Skeletal muscle cell (primary cell): ENCODE results near the gene GRK7.
"Not testable (repeated sequence)": the region's sequence is repeated elsewhere in the genome, so short reads cannot be mapped to it uniquely, and the experiment has no call there.

Experiments
- DNase-seq: peaks from one replicate; pipeline ENCODE4 v3.0.0-alpha.2; 2010; ENCODE audit warnings: low read depth
- H3K4me3 ChIP-seq: 2 replicates; pipeline ENCODE4 v1.5.1; 2011; ENCODE audit warnings: low read depth, mild to moderate bottlenecking, control low read depth, low read length, moderate library complexity

GRK7 gene

DNA sequence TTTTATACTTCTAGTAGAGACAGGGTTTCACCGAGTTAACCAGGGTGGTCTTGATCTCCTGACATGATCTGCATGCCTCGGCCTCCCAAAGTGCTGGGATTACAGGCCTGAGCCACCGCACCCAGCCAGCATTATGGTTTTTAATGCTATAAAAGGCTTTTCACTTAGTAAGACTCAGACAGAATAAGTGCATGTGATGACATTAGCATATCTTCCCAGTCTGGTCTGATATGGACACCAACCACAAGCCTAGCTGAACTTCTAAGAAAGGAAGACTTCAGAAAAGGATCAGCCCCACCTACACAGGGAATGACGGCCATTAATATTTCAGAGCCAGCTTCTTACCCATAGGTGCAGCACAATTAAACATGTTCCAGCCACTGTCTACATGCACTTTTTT, 27.0 kb downstream of the GRK7 start:
- no peak for DNase-seq
- H3K4me3 ChIP-seq: no peak overlapping the region

GRCh38 chr3:141792495-141792894, 29.3 kb downstream of the GRK7 start:
- no peak overlapping the region for H3K4me3 ChIP-seq
- DNase-seq: no peak

DNA sequence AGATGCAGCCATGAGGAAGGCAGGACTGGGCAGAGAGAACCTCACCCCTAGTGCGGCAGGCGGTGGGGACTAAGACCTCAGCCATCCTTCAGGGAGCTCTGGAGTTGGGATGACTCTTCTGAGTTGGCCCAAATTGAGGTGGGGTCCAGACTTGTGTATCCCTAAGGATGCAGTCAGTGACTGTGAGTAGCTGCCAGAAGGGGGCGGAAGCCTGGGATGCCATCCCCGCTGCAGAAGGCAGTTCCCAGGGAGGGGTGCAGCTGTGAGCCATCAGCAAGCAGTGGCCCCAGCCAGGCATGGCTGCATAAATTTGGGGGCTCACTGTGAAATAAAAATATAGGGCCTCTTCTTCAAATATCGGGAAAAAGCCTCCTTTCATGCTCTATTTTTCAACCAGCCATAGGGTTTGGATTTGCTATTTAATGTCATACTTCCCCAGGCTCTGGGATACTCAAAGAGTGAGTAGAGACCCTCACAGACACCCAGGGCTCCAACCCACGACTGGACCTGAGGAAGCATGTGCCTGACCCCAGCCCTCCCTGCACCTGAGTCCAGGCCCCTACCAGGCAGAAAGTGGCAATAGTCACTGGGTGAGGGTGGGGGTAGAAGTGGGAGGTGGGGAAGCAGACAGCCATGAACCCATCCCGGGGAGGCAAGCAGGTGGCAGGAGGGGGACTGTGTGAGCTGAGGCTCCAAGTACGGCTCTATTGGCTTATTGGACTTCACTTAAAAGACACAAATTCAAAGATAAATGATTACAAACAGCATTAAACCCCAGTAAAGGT, 30.5 kb downstream of the GRK7 start:
- DNase-seq: no peak
- H3K4me3 ChIP-seq: no peak overlapping the region

DNA sequence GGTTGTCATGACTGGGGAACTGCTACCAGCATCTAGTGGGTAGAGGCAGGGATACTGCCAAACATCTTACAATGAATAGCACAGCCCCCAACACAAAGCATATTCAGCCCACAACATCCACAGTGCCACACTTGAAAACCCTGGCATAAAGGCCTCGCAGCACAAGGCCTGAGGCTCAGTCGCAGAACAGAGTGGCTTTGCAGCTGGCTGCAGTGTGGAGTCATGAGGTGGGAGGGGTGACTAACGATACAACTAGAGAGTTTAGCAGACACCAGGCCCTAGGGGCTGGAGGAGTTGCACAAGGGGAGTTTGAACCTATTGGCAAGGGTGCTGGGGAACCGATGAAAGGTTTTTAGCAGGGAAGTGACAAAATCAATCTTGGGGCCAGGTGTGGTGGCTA, 32.1 kb downstream of the GRK7 start:
- no peak overlapping the region for H3K4me3 ChIP-seq
- DNase-seq: no peak

DNA sequence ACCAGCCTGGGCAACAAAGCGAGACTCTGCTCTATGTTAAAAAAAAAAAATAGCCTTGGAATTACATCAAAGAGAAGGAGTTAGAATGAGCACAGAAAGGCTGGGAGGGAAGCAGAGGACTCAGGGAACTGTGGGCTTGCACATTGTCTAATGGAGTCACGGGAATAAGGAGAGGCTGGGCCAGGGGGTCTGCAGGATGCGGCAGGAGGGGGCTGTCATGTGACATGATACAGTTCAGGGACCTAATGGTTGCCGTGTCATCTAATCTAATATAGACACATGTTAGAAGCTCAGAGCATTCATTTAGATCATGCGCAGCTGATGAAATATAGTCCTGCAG, 32.5 kb downstream of the GRK7 start:
- H3K4me3 ChIP-seq: no peak overlapping the region
- DNase-seq: no peak

GRCh38 chr3:141796081-141796888, 33.1 kb downstream of the GRK7 start:
- DNase-seq: peak; percentile 44
- no peak overlapping the region for H3K4me3 ChIP-seq

DNA sequence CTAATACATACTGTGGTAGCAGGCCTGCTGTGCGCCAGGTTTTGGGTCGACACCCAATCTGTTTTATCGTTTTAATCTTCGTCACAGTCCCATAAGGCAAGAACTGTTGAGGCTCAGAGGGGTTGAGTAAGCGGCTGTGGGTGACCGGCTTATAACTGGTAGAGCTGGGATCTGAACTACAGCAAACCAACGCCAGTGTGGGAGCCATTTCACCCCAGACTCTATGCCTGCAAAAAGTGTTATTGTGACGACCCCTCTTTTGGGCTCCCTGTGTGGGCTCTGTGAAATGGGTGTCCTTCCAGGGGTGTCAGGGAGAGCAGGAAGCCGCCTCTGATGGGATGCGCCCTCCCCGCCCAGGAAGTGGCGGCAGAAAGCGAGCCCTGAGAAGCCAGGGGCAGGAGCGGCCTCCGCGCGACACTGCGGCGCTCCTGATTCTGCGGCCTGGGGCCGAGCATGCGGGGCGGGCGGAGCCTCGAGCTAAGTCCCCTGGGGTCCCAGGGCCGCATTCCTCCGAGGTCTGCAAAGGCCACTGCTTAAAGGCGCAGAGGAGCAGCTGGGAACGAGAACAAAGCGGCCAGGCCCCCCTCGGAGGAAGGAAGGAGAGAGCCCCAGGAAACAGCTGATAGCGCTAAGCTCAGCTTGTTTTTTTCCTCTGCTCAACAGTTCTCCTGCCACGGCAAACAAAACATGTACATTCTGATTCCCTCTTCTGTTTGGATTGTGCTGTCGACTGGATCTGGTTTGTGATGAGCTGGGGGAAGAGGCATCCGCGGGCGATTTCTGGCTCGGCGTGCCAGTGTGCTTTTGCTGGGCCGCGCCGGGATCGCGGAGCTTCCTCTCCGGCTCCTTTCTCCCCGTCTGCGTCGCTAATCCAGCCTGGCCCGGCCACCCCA, 33.9 kb downstream of the GRK7 start:
- DNase-seq: peak; percentile 34
- H3K4me3 ChIP-seq: peak overlapping the region; percentile 24

- peak overlapping the region; percentile 24 for H3K4me3 ChIP-seq
- no peak for DNase-seq
These were observed 34.7 kb downstream of the GRK7 start for GRCh38 chr3:141797819-141798447.

DNA sequence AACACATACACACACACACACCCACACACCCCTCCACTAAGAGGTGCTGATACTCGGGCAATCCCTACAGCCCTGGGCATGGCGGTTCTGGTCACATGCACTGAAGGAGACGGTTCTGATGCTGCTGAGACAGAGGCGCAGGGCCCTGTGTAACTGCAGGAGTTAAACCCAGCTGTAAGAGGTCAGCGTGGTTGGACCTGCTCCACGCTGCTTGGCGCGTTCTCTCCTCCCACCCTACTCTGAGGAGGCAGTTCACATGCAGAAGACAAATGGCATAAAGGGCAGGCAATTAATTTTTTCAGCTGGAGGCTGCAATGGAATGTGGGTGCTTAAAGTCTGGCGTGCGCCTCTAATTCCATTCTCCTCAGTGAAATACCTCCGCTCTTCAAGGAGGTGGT, 35.2 kb downstream of the GRK7 start:
- no peak for DNase-seq
- no peak overlapping the region for H3K4me3 ChIP-seq

- DNase-seq: no peak
These were observed 39.3 kb downstream of the GRK7 start for GRCh38 chr3:141802316-141803077.

GRCh38 chr3:141803538-141803937, 40.3 kb downstream of the GRK7 start:
- H3K4me3 ChIP-seq, DNase-seq: not testable (repeated sequence)

More at GRCh38 chr3:141802316-141803077, 39.3 kb downstream of the GRK7 start:
- H3K4me3 ChIP-seq: no peak overlapping the region

- DNase-seq: no peak
- no peak overlapping the region for H3K4me3 ChIP-seq
These were observed 41.2 kb downstream of the GRK7 start for GRCh38 chr3:141804447-141804777.

DNA sequence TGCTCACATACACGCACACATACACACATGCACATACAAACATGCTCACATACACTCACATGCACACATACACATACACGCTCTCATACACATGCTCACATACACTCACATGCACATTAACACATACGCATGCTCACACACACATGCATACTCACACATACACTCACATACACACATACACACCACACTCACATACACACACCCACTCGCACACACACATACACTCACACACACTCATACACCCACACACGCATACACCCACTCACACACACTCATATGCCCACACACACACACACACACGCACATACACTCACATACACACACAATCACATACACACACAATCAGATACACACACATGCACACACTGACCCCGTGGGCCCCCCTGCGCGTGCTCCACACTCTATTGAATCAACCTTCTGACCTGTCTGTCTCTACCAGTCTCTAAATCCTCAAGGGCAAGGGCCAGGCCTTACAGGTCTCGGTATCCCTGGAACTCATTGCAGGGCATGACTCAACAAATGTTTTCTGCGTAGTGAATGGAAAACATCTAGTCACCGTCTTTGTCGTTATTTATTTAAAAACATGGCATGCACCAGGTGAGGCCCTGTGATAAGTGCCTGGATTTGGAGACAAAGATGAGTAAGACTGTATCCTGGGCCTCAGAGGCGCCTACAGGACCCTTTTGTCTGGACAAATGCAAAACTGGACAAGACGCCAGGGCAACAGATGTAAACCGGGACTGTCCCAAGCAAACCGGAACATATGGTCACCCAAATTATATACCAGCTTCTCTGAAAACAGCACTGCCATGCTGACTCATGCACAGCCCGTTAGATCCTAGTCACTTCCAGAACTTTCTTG, 41.8 kb downstream of the GRK7 start:
- DNase-seq: no peak
- H3K4me3 ChIP-seq: no peak overlapping the region

DNA sequence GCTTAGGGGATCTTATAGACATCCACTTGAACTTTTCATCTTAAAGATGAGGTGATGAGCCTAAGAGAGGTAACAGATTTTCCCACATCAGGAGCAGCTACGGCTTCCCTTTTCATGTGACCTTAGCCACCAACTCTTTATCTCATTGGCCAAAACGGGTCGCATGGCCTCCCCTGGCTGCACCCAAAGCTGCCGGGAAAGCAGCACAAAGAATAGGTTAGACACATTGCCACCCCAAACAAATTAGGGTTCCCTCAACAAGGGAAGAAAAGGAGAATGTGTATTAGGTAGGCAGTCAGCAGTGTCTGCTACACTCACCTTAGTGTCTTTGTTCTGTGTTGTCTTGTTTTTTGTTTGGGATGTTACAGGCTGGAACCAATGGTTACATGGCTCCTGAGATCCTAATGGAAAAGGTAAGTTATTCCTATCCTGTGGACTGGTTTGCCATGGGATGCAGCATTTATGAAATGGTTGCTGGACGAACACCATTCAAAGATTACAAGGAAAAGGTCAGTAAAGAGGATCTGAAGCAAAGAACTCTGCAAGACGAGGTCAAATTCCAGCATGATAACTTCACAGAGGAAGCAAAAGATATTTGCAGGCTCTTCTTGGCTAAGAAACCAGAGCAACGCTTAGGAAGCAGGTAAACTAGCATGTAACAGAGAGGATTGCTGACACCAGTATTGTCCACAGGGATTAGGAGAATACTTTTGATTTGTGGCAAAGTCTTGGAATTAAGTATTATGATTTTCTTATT, 44.2 kb downstream of the GRK7 start:
- no peak for DNase-seq

GRCh38 chr3:141808586-141808985, 45.4 kb downstream of the GRK7 start:
- DNase-seq: no peak
- H3K4me3 ChIP-seq: no peak overlapping the region

More for the DNA sequence above, 44.2 kb downstream of the GRK7 start:
- no peak overlapping the region for H3K4me3 ChIP-seq

DNA sequence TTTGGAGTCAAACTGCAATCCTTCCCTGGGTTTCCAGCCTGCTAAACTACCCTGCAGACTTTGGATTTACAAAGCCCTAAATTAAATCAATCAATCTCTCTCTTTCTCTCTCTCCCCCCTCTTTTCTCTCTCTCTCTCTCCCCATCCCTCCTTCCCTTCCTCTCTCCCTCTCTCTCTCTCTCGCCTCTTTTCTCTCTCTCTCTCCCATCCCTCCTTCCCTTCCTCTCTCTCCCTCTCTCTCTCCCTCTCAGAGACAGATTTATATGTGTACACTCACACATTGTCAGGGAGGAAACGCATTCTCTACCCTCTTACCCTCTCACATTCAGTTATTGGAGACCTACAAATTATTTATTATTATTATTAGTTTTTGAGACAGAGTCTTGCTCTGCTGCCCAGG, 47.0 kb downstream of the GRK7 start:
- DNase-seq: no peak

DNA sequence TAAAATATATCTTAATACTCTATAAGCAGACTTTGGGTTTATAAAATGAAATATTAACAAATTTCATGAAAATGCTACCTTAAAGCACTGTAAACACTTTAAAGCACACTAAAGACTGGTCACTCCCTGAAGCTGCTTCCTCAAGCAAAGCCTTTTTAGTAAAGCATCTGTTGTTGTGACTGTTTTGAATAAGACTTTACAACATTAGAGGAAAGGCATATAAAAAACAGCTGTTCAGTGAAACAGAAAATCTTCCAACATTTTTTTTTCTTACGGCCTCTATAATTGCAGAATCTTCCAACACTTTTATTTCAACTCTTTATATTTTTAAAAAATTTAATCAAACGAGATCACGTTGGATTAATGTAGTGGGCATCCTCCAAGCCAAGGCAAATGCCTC, 48.1 kb downstream of the GRK7 start:
- no peak overlapping the region for H3K4me3 ChIP-seq
- DNase-seq: no peak

More for the DNA sequence above, 47.0 kb downstream of the GRK7 start:
- H3K4me3 ChIP-seq: no peak overlapping the region
